ENCODE results near the gene SULF2.

The SULF2 gene

GRCh38 chr20:47669152-47669425, 116.2 kb downstream of the SULF2 start:
- no peak for DNase-seq (ENCODE audit: low spot score)

- DNase-seq (ENCODE audit: low spot score): no peak
Measured at GRCh38 chr20:47668313-47669151, 116.7 kb downstream of the SULF2 start.

DNA sequence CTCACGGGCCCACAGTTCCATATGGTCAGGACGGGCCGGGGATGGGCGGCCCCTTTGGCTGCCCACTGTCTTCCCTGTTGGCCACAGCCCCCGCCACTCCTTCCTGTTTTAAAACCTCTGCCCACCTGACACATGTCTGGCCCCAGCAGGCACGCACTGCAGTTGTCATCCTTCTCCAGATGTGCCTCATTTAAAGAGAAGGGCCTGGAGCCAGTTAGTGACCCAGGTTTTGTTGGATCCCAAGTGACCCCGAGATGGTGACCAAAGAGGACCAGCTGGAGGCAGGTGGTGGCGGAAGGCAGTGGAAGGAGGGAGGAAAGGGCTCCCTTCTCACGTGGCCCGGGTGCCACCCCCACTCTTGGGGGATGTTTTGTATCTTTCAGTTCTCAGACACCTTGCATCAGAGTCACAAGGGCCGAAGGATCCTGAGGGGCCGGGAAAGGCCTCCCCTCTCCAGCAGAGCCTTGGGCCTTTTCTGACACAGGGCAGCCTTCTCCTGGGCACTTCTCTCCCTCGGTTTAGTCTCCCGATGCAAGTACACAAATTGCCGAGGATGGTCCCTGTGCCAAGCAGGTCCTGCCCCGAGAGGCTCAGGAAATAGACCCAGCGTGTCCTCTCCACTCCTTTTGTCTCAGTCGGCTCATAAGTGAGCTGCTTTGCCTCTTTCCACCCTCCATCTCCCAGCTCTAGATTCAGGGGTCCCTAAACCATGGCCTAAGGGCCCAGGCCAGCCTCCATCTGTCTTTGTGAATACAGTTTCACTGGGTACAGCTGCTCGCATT, 117.6 kb downstream of the SULF2 start:
- no peak for DNase-seq (ENCODE audit: low spot score)

GRCh38 chr20:47667086-47667485, 118.2 kb downstream of the SULF2 start:
- no peak for DNase-seq (ENCODE audit: low spot score)

- no peak for DNase-seq (ENCODE audit: low spot score)
Measured at GRCh38 chr20:47666304-47666703, 119.0 kb downstream of the SULF2 start.

- no peak for DNase-seq (ENCODE audit: low spot score)
Measured at GRCh38 chr20:47665221-47665991, 119.9 kb downstream of the SULF2 start.

DNA sequence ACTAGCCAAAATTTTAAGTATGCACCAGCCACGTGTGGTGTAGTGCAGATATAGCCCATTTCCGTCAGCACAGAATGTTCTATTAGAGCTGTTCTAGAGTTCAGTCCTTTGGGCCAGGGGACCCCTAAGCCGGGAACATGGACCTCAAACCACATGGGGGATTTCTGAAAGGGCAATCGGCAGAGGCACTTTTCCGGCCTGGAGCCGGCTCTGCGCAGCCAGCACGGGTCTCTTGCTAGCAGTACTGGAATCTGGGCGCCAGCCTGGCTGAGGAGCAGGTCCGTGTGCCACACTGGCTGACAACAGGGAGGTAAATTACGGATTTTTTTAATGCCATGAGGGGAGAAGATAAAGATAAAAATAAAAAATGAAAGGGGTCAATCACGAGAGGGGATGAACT, 120.5 kb downstream of the SULF2 start:
- DNase-seq (ENCODE audit: low spot score): no peak

DNA sequence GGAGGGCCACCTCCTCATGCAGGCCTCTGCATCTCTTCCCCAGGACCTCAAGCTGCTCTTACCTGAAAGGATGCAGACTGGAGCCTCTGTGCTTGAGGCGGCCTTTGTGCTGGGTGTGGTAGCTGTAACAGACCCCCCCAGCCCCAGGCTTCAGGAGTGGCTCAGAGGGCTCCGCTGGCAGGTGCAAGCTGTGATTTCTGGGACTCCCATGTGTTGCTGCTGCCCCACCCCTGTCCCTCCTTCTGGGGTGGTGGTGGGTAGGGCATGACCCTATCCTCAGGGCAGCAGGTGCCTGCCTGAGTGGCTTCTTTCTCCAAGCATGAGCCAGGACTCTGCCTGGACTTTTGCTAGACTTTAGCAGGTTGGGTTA, 121.2 kb downstream of the SULF2 start:
- no peak for DNase-seq (ENCODE audit: low spot score)

DNA sequence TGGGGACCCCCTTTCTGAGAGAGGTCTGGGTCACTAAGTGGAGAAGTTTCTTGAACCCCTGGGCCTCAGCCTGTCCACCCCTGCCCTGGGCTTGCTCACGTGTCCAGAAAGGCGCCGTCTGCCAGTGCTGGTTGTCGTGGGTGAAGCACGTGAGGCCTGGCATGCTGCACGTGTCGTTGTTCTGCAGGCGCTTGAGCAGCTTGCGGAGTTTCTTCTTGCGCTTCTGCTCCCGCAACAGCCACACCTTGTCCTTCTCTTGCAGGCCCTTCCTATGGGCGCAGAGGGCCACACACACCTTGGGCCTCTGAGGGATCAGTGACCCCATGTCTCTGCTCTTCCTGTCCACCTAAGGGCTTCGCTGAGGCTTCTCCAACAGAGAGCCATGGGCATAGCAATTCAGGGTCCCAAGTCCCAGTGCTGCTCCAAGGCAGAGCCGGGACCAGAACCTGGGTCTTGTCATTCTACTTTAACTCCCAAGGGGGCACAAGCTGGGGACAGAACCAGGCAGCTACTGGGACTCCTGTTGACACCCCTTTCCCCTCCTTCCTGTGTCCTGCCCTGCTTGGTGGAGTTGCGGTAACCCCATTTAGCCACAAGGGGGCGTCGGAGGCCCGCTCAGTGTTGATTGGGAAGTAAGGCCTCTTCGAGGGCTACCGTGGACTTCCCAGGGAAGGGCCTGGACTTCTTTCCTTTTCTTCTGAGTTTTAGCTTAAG, 121.8 kb downstream of the SULF2 start:
- peak; percentile 100 for DNase-seq (ENCODE audit: low spot score)

- DNase-seq (ENCODE audit: low spot score): no peak
Measured at GRCh38 chr20:47662483-47663353, 122.6 kb downstream of the SULF2 start.

- DNase-seq (ENCODE audit: low spot score): no peak
Measured at GRCh38 chr20:47661714-47662113, 123.6 kb downstream of the SULF2 start.

- DNase-seq (ENCODE audit: low spot score): no peak
Measured at GRCh38 chr20:47660983-47661700, 124.1 kb downstream of the SULF2 start.

DNA sequence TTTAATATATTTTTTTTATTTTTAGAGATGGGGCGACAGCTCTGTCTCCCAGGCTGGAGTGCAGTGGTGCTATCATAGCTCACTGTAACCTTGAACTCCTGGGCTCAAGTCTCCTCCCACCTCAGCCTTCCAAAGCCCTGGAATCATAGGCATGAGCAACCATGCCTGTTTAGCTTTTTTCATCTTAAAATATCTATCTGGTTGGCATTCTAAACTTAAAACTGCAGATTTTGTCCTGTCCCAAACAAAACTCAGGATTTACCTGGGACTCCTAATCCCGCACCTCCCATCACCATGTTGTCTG, 124.7 kb downstream of the SULF2 start:
- no peak for DNase-seq (ENCODE audit: low spot score)

DNA sequence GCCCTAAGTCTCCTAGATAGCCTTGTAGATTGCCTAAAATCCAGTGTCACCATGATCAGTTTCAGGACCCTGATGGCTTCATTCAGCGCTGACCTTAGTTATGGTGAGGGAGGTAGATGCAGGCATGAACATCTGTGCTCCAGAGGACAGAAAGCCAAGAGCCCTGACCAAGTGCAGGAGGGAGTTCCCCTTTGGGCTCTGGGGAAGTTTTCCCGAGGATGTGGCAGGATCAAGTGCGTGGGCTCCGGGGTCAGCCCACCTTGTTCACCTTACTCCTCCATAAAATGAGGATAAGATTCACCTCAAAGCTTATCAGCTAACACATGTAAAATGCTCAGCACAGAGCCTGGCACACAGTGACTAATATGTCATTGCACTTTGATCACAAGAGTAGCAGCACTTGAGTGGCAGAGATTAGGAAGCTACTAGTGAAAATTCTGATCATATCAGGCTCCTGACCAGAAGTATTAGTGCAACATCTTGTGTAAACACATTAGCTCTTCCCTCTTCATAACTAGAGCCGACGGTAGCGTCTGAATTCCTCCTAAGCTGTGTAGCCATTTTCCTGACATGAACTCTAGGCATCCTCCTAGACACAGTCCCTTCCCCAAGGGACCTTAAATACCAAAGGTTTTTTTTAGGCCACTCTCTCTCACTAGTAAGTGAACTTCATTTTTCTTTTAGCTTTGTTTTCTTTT, 125.2 kb downstream of the SULF2 start:
- DNase-seq (ENCODE audit: low spot score): no peak

DNA sequence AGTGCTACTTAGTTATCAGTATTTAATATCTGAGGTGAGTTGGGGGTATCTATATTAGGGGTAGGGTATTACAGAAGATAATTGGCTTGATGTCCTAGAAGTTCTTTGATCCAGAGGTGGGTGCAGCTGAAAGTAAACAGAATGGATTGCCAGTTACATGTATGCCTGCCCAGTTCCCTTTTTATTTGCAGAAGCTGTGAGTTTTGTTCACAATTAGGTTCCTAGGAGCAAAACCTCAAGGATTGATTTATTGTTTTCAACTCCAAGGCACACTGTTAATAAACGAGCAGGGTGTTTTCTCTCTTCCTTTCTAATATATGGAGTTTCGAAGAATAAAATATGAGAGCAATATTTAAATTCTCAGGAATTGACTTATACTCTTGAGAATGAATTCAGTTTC, 129.0 kb downstream of the SULF2 start:
- no peak for DNase-seq (ENCODE audit: low spot score)

- no peak for DNase-seq (ENCODE audit: low spot score)
Measured at GRCh38 chr20:47655635-47656034, 129.6 kb downstream of the SULF2 start.

- no peak for DNase-seq (ENCODE audit: low spot score)
Measured at GRCh38 chr20:47654370-47654769, 130.9 kb downstream of the SULF2 start.

DNA sequence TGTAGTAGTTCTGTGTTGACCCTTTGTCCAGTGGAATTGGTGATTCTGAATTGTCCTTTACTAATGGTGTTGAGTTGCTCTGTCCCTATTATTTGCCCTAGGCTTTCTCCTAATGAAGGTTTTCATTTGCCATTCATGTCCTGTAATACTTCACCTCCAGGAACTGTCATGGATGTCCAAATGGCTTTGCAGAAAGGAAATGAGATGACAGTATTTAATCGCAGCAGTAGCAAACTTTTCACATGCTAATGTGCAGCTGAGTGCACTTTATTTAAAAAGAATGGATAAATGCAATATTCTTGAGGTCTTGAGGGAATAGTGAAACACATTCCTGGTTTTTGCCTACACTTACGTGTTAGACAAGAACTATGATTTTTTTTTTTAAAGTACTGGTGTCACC, 131.4 kb downstream of the SULF2 start:
- DNase-seq (ENCODE audit: low spot score): no peak

GRCh38 chr20:47652794-47653193, 132.5 kb downstream of the SULF2 start:
- DNase-seq (ENCODE audit: low spot score): no peak

- no peak for DNase-seq (ENCODE audit: low spot score)
Measured at GRCh38 chr20:47652301-47652700, 133.0 kb downstream of the SULF2 start.

Data from HuH-7.5 (cell line).